ENCODE data around the gene KIF3B. TPM values are rescaled to one million over a fixed set of nuclear protein-coding genes. Genes with fewer than 3 reads are reported as not detected.

KIF3B gene
- total RNA-seq, 1 experiment from 2014 or later = 52.3 TPM

DNA sequence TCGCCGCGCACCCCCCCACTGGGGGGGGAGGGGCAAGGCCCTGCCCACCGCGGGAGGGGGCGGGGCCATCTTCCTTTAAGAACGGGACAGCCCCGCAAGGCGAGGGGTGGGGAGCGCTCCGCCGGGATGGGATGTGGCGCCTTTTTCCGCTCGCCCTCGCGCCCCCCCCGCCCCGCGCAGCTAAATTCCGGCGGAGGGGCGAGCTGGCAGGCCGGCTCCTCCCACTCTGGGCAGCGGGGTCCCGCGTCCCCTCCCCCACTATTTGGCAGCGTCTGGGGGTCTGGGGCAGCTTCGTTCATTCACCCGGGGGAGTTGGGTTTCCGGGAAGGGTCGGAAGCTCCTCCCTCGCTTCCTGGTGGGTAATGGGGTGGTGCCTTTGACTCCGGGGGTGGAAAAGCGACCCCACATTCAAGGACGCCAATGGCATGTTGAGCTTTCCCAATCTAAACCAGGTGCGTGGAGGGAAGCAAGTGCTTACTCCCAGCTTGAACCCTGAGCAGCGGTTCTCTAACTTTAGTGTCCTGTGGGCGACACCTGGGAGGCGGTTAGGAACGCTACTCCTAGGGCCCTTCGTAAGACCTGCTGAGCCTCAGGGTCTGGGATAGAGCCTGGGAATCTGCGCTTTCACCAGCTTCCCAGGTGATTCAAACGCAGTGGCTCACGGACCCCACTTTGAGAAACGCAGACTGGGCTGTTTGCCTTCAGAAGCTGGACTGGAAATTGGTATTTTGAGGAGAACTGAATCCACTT lies 81.6 kb downstream of the KIF3B start:
- no peak for TF ChIP-seq EZH2 (IDR thresholded peaks at IDR 0.05; ENCODE audit: low read depth)
- TF ChIP-seq, protein P1, sequence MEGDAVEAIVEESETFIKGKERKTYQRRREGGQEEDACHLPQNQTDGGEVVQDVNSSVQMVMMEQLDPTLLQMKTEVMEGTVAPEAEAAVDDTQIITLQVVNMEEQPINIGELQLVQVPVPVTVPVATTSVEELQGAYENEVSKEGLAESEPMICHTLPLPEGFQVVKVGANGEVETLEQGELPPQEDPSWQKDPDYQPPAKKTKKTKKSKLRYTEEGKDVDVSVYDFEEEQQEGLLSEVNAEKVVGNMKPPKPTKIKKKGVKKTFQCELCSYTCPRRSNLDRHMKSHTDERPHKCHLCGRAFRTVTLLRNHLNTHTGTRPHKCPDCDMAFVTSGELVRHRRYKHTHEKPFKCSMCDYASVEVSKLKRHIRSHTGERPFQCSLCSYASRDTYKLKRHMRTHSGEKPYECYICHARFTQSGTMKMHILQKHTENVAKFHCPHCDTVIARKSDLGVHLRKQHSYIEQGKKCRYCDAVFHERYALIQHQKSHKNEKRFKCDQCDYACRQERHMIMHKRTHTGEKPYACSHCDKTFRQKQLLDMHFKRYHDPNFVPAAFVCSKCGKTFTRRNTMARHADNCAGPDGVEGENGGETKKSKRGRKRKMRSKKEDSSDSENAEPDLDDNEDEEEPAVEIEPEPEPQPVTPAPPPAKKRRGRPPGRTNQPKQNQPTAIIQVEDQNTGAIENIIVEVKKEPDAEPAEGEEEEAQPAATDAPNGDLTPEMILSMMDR (conservative IDR thresholded peaks at IDR 0.05) = no peak
- H3F3A ChIP-seq (ENCODE audit: insufficient read depth, low read depth) = peaks cover 34% of the 10 kb centered on the region
- peaks cover 54% of the 10 kb centered on the region for H3K79me2 ChIP-seq (ENCODE audit: low read depth)
- H3K36me3 ChIP-seq (ENCODE audit: low read depth) = 0 out of 2 replicates have a peak, but pooled peaks cover 4% of the 10 kb centered on the region
- H3K27me3 ChIP-seq (ENCODE audit: insufficient read depth, low read depth) = no peaks in the 10 kb centered on the region
- intact Hi-C loops (cut with micrococcal nuclease; ENCODE audit: unreplicated experiment) = loop anchor here (2.0 to 5.0 kb wide), 5 partner anchors 32 to 293 kb away; partner anchors contain the start of genes KIF3B, PLAGL2 and POFUT1
- TSS peak; percentile 57 for BruUV-seq (replicated peaks)
- peak overlapping the region; percentile 78 for H3K4me3 ChIP-seq
- H3K4me2 ChIP-seq = peak overlapping the region; percentile 90
- peak in 1 of 2 experiments; percentile 72 for DNase-seq
- H3K4me1 ChIP-seq (replicated peaks; ENCODE audit: insufficient read depth) = peaks cover 47% of the 10 kb centered on the region
- H2AFZ ChIP-seq = peak overlapping the region; percentile 63
- ChIA-PET POLR2A (ENCODE audit: unreplicated experiment) (interaction anchor here (0.5 to 0.7 kb wide), 4 partner anchors 17 to 1753 kb away, joined by 3 to 5 read pairs (median 4); partner anchors contain the start of gene EIF2S2), CTCF (interaction anchor here (0.7 kb wide), 2 partner anchors 16 to 120 kb away, joined by 3 to 9 read pairs; no protein-coding TSS in a partner anchor)
- no peaks in the 10 kb centered on the region for H3K9me2 ChIP-seq (ENCODE audit: insufficient read depth)
- peaks cover 52% of the 10 kb centered on the region for H4K20me1 ChIP-seq (ENCODE audit: insufficient read depth)
- H3K9me3 ChIP-seq (ENCODE audit: insufficient read depth, low read depth) = no peaks in the 10 kb centered on the region
- H3K27ac ChIP-seq = peak overlapping the region; percentile 36; the same call in 1 of the 2 replicates

DNA sequence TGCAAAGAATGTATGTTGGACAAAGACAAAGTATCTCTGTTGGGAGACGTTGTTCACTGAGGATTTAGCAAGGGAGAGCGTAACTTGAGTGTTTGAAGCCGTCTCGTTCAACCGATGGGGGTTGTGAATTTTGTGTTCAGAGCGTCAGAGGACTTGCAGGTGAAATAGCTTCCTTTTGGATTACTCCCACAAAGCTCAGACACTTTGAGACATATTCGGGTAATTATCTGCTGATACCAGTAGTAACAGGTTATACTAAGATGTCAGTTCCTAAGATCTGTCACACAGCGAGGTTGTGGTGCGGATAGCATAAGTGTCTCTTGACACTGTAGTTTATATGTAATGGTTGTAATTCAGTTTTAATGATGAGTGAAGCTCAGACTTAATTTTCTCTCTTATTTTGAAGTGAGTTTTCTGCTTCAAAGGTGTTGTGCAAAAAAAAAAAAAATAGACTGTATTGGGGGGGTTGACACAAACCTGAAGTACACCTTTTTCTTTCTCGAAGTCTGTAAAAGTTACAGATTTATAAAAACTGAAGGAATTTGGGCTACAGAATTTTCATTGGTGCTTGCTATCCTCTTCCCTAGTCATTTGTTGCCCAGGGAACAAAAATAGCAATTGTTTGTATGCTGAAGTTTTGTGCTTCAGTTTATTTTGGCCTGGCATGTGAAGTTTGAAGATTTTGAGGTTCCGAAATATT lies 82.3 kb downstream of the KIF3B start:
- intact Hi-C loops (cut with micrococcal nuclease; ENCODE audit: unreplicated experiment) = loop anchor here (2.0 to 5.0 kb wide), 5 partner anchors 33 to 293 kb away; partner anchors contain the start of genes KIF3B, PLAGL2 and POFUT1
- 0 out of 2 replicates have a peak overlapping the region, but pooled peaks have one; percentile 36 for H3K27ac ChIP-seq
- DNase-seq = no peak
- peaks cover 59% of the 10 kb centered on the region for H4K20me1 ChIP-seq (ENCODE audit: insufficient read depth)
- no TSS peak for BruUV-seq (replicated peaks)
- H3K9me3 ChIP-seq (ENCODE audit: insufficient read depth, low read depth) = no peaks in the 10 kb centered on the region
- H3K4me1 ChIP-seq (replicated peaks; ENCODE audit: insufficient read depth) = peaks cover 40% of the 10 kb centered on the region
- no peak for TF ChIP-seq EZH2 (IDR thresholded peaks at IDR 0.05; ENCODE audit: low read depth)
- TF ChIP-seq, protein P1 (conservative IDR thresholded peaks at IDR 0.05) = no peak
- peaks cover 29% of the 10 kb centered on the region for H3F3A ChIP-seq (ENCODE audit: insufficient read depth, low read depth)
- POLR2A ChIA-PET (ENCODE audit: unreplicated experiment) = interaction anchor here (0.6 to 0.7 kb wide), 4 partner anchors 8 to 1753 kb away, joined by 3 to 4 read pairs (median 4); partner anchors contain the start of gene EIF2S2
- H2AFZ ChIP-seq = 0 out of 2 replicates have a peak overlapping the region, but pooled peaks have one; percentile 63
- peaks cover 61% of the 10 kb centered on the region for H3K79me2 ChIP-seq (ENCODE audit: low read depth)
- CTCF ChIA-PET = interaction anchor here (0.5 kb wide), 1 partner anchor 51 kb away, joined by 3 read pairs; no protein-coding TSS in a partner anchor
- H3K36me3 ChIP-seq (ENCODE audit: low read depth) = 0 out of 2 replicates have a peak, but pooled peaks cover 4% of the 10 kb centered on the region
- peak overlapping the region; percentile 90 for H3K4me2 ChIP-seq
- H3K4me3 ChIP-seq = peak overlapping the region; percentile 78
- H3K27me3 ChIP-seq (ENCODE audit: insufficient read depth, low read depth) = no peaks in the 10 kb centered on the region
- no peaks in the 10 kb centered on the region for H3K9me2 ChIP-seq (ENCODE audit: insufficient read depth)

DNA sequence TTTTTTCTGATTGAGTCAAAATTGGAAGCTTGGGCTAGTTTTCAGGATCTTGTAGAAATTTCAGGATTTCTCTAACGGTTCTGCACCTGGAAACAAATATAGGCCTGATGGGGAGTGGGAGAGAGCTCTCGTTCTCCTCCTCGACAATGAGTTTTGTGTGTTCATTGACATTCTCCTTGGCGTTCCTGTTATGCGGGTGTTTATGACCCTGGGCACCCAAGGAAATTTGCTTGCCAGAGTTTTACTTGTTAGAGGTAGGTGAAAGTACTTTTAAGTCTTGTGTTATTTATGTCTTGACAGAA lies 82.8 kb downstream of the KIF3B start:
- Histone ChIP-seq H3K79me2 (ENCODE audit: low read depth) (peaks cover 66% of the 10 kb centered on the region), H2AFZ (no peak overlapping the region), H3K27me3 (ENCODE audit: insufficient read depth, low read depth) (no peaks in the 10 kb centered on the region), H4K20me1 (ENCODE audit: insufficient read depth) (peaks cover 64% of the 10 kb centered on the region), H3K36me3 (ENCODE audit: low read depth) (0 out of 2 replicates have a peak, but pooled peaks cover 4% of the 10 kb centered on the region), H3F3A (ENCODE audit: insufficient read depth, low read depth) (peaks cover 29% of the 10 kb centered on the region), H3K9me3 (ENCODE audit: insufficient read depth, low read depth) (no peaks in the 10 kb centered on the region), H3K4me1 (replicated peaks; ENCODE audit: insufficient read depth) (peaks cover 35% of the 10 kb centered on the region), H3K4me2 (peak overlapping the region; percentile 90), H3K4me3 (peak overlapping the region; percentile 78; the same call in 1 of the 2 replicates), H3K27ac (no peak overlapping the region), H3K9me2 (ENCODE audit: insufficient read depth) (no peaks in the 10 kb centered on the region)
- BruUV-seq (replicated peaks) = no TSS peak
- intact Hi-C loops (cut with micrococcal nuclease; ENCODE audit: unreplicated experiment) = no loop called here
- CTCF ChIA-PET = interaction anchor here (0.5 kb wide), 1 partner anchor 52 kb away, joined by 3 read pairs; no protein-coding TSS in a partner anchor
- TF ChIP-seq EZH2 (IDR thresholded peaks at IDR 0.05; ENCODE audit: low read depth) = no peak
- TF ChIP-seq, protein P1 (conservative IDR thresholded peaks at IDR 0.05) = no peak
- DNase-seq = no peak
- POLR2A ChIA-PET (ENCODE audit: unreplicated experiment) = no interaction called here
